Measurements from ENCODE around the gene RFX4.

- TF ChIP-seq EZH2 (IDR thresholded peaks at IDR 0.05; ENCODE audit: borderline replicate concordance, low read length), result no peak
- TF ChIP-seq CTCF (conservative IDR thresholded peaks at IDR 0.05 in 1 of 2, IDR thresholded peaks at IDR 0.05 in 1 of 2; ENCODE audit: extremely low read depth in 1 of 2, insufficient read depth in 1 of 2, low read depth in 1 of 2, low read length in 2 of 2), result no peak
Measured at GRCh38 chr12:106552228-106552627, 30.6 kb upstream of the RFX4 start.

All from mammary epithelial cell (primary cell).